Trophoblast cell (in vitro differentiated cells and primary cell): ENCODE measurements around the gene DCUN1D3.
"Not testable (repeated sequence)": the region's sequence is repeated elsewhere in the genome, so short reads cannot be mapped to it uniquely, and the experiment has no call there.

Experiments
- DNase-seq, 2 donors: peaks; one replicate each; pipeline ENCODE4 v3.0.0-alpha.2; 2016
- H2AFZ ChIP-seq: 2 replicates; pipeline ENCODE4 v1.6.1; 2013; ENCODE audit warnings: low read length, moderate library complexity, mild to moderate bottlenecking; ENCODE audit not compliant: insufficient read depth, poor library complexity
- H2AK5ac ChIP-seq: 2 replicates; pipeline ENCODE4 v1.6.1; 2013; ENCODE audit warnings: mild to moderate bottlenecking, low read length
- H2BK120ac ChIP-seq: 2 replicates; pipeline ENCODE4 v1.6.1; 2013; ENCODE audit warnings: low read length, mild to moderate bottlenecking, moderate library complexity; ENCODE audit not compliant: insufficient read depth, poor library complexity
- H2BK12ac ChIP-seq: 2 replicates; pipeline ENCODE4 v1.6.1; 2013; ENCODE audit warnings: mild to moderate bottlenecking, low read length, moderate library complexity
- H2BK5ac ChIP-seq: 2 replicates; pipeline ENCODE4 v1.6.1; 2013; ENCODE audit warnings: low read length, low read depth, moderate library complexity, mild to moderate bottlenecking; ENCODE audit not compliant: poor library complexity
- H3K14ac ChIP-seq: 2 replicates; pipeline ENCODE4 v1.6.1; 2013; ENCODE audit warnings: mild to moderate bottlenecking, low read length
- H3K18ac ChIP-seq: 2 replicates; pipeline ENCODE4 v1.6.1; 2013; ENCODE audit warnings: mild to moderate bottlenecking, low read length
- H3K23ac ChIP-seq: 2 replicates; pipeline ENCODE4 v1.6.1; 2013; ENCODE audit warnings: low read length
- H3K27ac ChIP-seq: 2 replicates; pipeline ENCODE4 v1.5.1; 2013; ENCODE audit warnings: low read depth, mild to moderate bottlenecking, inconsistent platforms, low read length, moderate library complexity
- H3K27me3 ChIP-seq: 2 replicates; pipeline ENCODE4 v1.6.1; 2013; ENCODE audit warnings: inconsistent platforms, mild to moderate bottlenecking, low read length, moderate library complexity; ENCODE audit not compliant: insufficient read depth
- H3K36me3 ChIP-seq, 2 experiments: 1 replicate in 1 of 2; 2 replicates in 1 of 2; pipeline ENCODE4 v1.6.1; 2013; ENCODE audit warnings: low read length in 2 of 2, mild to moderate bottlenecking in 2 of 2, moderate library complexity in 1 of 2; ENCODE audit not compliant: insufficient read depth in 2 of 2, control insufficient read depth in 1 of 2
- H3K4ac ChIP-seq: 2 replicates; pipeline ENCODE4 v1.6.1; 2013; ENCODE audit warnings: low read depth, mild to moderate bottlenecking, low read length, moderate library complexity
- H3K4me1 ChIP-seq, 2 experiments: 1 replicate in 1 of 2; 2 replicates in 1 of 2; pipeline ENCODE4 v1.6.1; 2013; ENCODE audit warnings: low read length in 2 of 2, mild to moderate bottlenecking in 2 of 2, moderate library complexity in 1 of 2; ENCODE audit not compliant: insufficient read depth in 2 of 2, control insufficient read depth in 1 of 2
- H3K4me2 ChIP-seq: 2 replicates; pipeline ENCODE4 v1.6.1; 2013; ENCODE audit warnings: inconsistent platforms, mild to moderate bottlenecking, low read length, moderate library complexity
- H3K4me3 ChIP-seq: 2 replicates; pipeline ENCODE4 v1.5.1; 2013; ENCODE audit warnings: mild to moderate bottlenecking, low read depth, low read length, inconsistent platforms
- H3K79me1 ChIP-seq: one replicate; pipeline ENCODE4 v1.6.1; 2013; ENCODE audit warnings: low read length
- H3K79me2 ChIP-seq: 2 replicates; pipeline ENCODE4 v1.6.1; 2013; ENCODE audit warnings: low read length, mild to moderate bottlenecking; ENCODE audit not compliant: control insufficient read depth, insufficient read depth, poor library complexity
- H3K9ac ChIP-seq: 2 replicates; pipeline ENCODE4 v1.6.1; 2013; ENCODE audit warnings: mild to moderate bottlenecking, low read length
- H3K9me3 ChIP-seq: 2 replicates; pipeline ENCODE4 v1.6.1; 2013; ENCODE audit warnings: low read depth, mild to moderate bottlenecking, control low read depth, inconsistent platforms, low read length; ENCODE audit not compliant: insufficient read depth
- H4K12ac ChIP-seq: 2 replicates; pipeline ENCODE4 v1.6.1; 2013; ENCODE audit warnings: low read depth, mild to moderate bottlenecking, low read length, moderate library complexity
- H4K8ac ChIP-seq: 2 replicates; pipeline ENCODE4 v1.6.1; 2013; ENCODE audit warnings: low read depth, mild to moderate bottlenecking, low read length, moderate library complexity
- H4K91ac ChIP-seq: one replicate; pipeline ENCODE4 v1.6.1; 2013; ENCODE audit warnings: low read depth, mild to moderate bottlenecking, low read length, moderate library complexity
- whole genome bisulfite sequencing: extraction: QIAGEN DNeasy Blood & Tissue Kit; methylation state at CpG from one replicate; pipeline ENCODE4 v1.1.7; 2013; ENCODE audit warnings: missing lambda C conversion rate; ENCODE audit not compliant: insufficient read length, insufficient coverage; ENCODE audit errors: extremely low coverage; 5-methylcytosine and 5-hydroxymethylcytosine counted together

The DCUN1D3 gene

GRCh38 chr16:20866801-20867200 lies 33.4 kb downstream of the DCUN1D3 start:
- Histone ChIP-seq H2BK120ac (no peak overlapping the region), H3K4me1 (peaks cover 23 to 25% of the 10 kb centered on the region in 2 experiments), H4K8ac (no peak overlapping the region), H2AFZ (no peak overlapping the region), H3K4me2 (no peak overlapping the region), H3K27ac (no peak overlapping the region), H3K4me3 (no peak overlapping the region), H3K9ac (no peak overlapping the region), H3K79me2 (peaks cover 4% of the 10 kb centered on the region), H3K27me3 (no peaks in the 10 kb centered on the region), H3K36me3 (peaks cover 8 to 9% of the 10 kb centered on the region in 2 experiments), H2AK5ac (no peak overlapping the region), H3K23ac (no peak overlapping the region), H3K4ac (no peak overlapping the region), H3K79me1 (peaks cover 7% of the 10 kb centered on the region), H3K9me3 (no peaks in the 10 kb centered on the region), H3K18ac (no peak overlapping the region), H3K14ac (no peak overlapping the region), H4K91ac (no peak overlapping the region), H2BK12ac (no peak overlapping the region), H4K12ac (no peak overlapping the region), H2BK5ac (no peak overlapping the region)
- no peak for DNase-seq
- no CpG with 5 or more reads among the region's 3 CpGs for WGBS

- peak overlapping the region; percentile 10 for H3K14ac ChIP-seq
- H2BK5ac ChIP-seq, result peak overlapping the region; percentile 64
- peaks cover 8 to 9% of the 10 kb centered on the region in 2 experiments for H3K36me3 ChIP-seq
- H3K23ac ChIP-seq, result no peak overlapping the region
- no peaks in the 10 kb centered on the region for H3K27me3 ChIP-seq
- H2AK5ac ChIP-seq, result peak overlapping the region; percentile 32
- no peak overlapping the region for H2AFZ ChIP-seq
- no peak overlapping the region for H3K18ac ChIP-seq
- peaks cover 23 to 24% of the 10 kb centered on the region in 2 experiments for H3K4me1 ChIP-seq
- H3K9ac ChIP-seq, result no peak overlapping the region
- peak overlapping the region; percentile 10 for H4K91ac ChIP-seq
- DNase-seq, result peak; percentile 24 to 25
- H3K9me3 ChIP-seq, result no peaks in the 10 kb centered on the region
- H3K27ac ChIP-seq, result peak overlapping the region; percentile 6
- H4K12ac ChIP-seq, result no peak overlapping the region
- H3K4me2 ChIP-seq, result no peak overlapping the region
- peak overlapping the region; percentile 19 for H2BK120ac ChIP-seq
- H2BK12ac ChIP-seq, result no peak overlapping the region
- no peak overlapping the region for H3K4ac ChIP-seq
- no CpG with 5 or more reads among the region's 6 CpGs for WGBS
- peaks cover 4% of the 10 kb centered on the region for H3K79me2 ChIP-seq
- H3K4me3 ChIP-seq, result no peak overlapping the region
- no peak overlapping the region for H4K8ac ChIP-seq
- H3K79me1 ChIP-seq, result peaks cover 7% of the 10 kb centered on the region
Measured at GRCh38 chr16:20866145-20866772, 33.9 kb downstream of the DCUN1D3 start.

- H3K4me2 ChIP-seq, result no peak overlapping the region
- H3K36me3 ChIP-seq, result peaks cover 8 to 9% of the 10 kb centered on the region in 2 experiments
- peak overlapping the region; percentile 6 for H3K27ac ChIP-seq
- WGBS, result no CpG with 5 or more reads among the region's 6 CpGs
- peaks cover 4% of the 10 kb centered on the region for H3K79me2 ChIP-seq
- peaks cover 7% of the 10 kb centered on the region for H3K79me1 ChIP-seq
- H3K4me3 ChIP-seq, result no peak overlapping the region
- no peak overlapping the region for H3K18ac ChIP-seq
- no peak overlapping the region for H3K14ac ChIP-seq
- H4K8ac ChIP-seq, result peak overlapping the region; percentile 59
- H3K27me3 ChIP-seq, result no peaks in the 10 kb centered on the region
- peak overlapping the region; percentile 31 for H3K4ac ChIP-seq
- H2AFZ ChIP-seq, result no peak overlapping the region
- no peaks in the 10 kb centered on the region for H3K9me3 ChIP-seq
- H3K9ac ChIP-seq, result no peak overlapping the region
- H2BK120ac ChIP-seq, result peak overlapping the region; percentile 37
- H4K12ac ChIP-seq, result no peak overlapping the region
- H2BK5ac ChIP-seq, result peak overlapping the region; percentile 66
- no peak overlapping the region for H3K23ac ChIP-seq
- H3K4me1 ChIP-seq, result peaks cover 18 to 20% of the 10 kb centered on the region in 2 experiments
- peak in 1 of 2 donors; percentile 15 for DNase-seq
- H4K91ac ChIP-seq, result peak overlapping the region; percentile 79
- no peak overlapping the region for H2AK5ac ChIP-seq
- H2BK12ac ChIP-seq, result no peak overlapping the region
Measured at GRCh38 chr16:20865420-20866131, 34.6 kb downstream of the DCUN1D3 start.

GRCh38 chr16:20864376-20864775 lies 35.8 kb downstream of the DCUN1D3 start:
- not testable (repeated sequence) for H3K14ac ChIP-seq, H3K4ac ChIP-seq, H3K79me1 ChIP-seq, H2AK5ac ChIP-seq, H3K27ac ChIP-seq, H2BK5ac ChIP-seq, H4K12ac ChIP-seq, H3K79me2 ChIP-seq, DNase-seq, H4K8ac ChIP-seq, H3K4me2 ChIP-seq, H3K4me3 ChIP-seq, H3K9me3 ChIP-seq, H2BK120ac ChIP-seq, H3K23ac ChIP-seq, H3K9ac ChIP-seq, H4K91ac ChIP-seq, H3K18ac ChIP-seq, H2BK12ac ChIP-seq, H3K4me1 ChIP-seq, H3K27me3 ChIP-seq, H2AFZ ChIP-seq
- H3K36me3 ChIP-seq, result peaks cover 13 to 14% of the 10 kb centered on the region in 2 experiments
- WGBS, result no CpG with 5 or more reads among the region's 6 CpGs
